SKM-1 (cell line): ENCODE data around the gene ARPC5L.
"Not testable (repeated sequence)": the region's sequence is repeated elsewhere in the genome, so short reads cannot be mapped to it uniquely, and the experiment has no call there.

Source experiments
- DNase-seq: peaks from one replicate; lab custom pipeline; 2025; ENCODE audit not compliant: unreplicated experiment; lab: John Stamatoyannopoulos, UW

ARPC5L gene

DNA sequence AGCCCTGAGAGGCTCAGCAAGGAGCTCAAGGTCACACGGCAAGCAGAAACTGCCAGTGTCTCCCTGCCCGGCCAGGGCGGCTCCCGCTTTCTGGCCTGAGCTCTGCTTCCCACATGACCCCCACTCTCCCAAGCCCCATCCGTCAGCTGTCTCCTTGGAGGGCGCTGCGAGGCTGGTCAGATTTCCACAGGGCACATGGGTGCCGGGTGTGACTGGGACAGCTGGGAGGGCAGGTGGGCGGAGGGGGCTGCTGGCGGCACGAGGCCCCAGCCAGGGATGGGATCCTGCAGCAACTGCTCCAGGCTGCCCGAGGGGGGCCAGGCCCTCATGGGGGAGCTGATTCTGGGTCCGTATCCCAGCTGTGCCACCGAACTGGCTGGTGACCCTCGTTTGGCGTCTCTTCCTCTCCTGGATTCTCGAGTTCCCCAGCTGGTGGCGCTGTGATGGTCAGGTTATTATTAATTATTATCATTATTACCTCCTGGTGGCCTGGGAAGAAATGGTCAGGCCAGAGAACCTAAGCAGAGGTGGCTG lies 21.6 kb upstream of the ARPC5L start:
- no peak for DNase-seq

DNA sequence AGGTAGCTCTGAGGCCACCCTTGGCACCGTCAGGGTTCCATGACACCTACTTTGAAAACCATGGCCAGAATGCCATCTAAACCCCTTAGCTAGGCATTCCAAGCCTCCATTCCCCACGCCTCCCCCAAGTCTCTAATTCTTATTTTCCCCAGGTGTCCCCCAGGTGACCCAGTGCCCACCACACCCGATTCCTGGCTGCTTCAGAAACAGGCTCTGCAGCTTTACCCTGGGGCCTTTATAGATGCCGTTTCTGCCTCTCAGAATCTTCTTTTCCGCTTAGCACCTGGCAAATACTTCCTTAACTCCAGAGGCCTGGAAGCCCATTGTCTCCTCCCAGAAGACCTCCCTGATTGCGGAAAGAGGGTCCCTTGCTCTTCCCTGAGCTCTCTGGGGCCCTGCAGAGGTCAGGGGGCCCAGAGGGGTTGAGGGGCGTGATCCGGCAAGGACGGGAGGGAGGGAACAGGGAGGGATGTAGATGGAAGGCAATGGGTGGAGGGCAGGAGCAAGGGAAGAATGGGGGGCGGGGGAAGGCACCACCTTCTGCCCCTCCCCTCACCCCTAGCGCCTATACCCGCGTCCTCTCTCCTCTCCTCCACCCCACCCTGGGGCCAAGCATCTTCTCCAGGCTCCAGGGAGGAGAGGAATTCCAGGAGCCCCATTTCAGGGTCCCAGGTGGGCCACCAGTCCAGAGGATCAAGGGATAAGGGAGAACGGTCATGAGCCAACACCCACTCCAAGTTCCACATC lies 20.7 kb upstream of the ARPC5L start:
- no peak for DNase-seq

DNA sequence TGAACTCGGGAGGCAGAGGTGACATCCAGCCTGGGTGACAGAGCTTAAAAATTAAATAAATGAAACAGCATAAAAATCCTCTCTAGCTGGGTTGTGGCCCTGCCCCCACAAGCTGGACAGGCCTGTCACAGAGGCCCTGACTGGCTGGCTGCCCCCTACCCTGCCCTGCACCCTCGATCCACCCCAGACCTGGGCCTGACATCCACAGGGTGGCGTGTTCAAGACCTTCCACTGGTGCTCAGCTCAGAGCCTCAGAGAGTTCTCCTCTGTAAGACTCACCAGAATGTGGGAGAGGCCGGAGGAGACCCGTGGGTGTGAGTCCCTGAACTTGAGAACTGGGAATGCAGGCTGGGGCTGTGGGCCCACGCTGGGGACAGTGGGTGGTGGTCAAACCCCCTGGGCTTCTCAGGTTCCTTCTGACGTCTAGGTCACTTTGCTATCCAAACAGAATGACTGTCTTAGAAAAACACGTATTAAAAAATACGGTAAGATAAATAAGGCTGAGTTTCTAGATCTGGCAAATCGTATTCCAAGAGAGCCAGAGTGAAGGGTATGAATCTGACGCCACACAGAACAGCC lies 18.4 kb upstream of the ARPC5L start:
- DNase-seq = no peak

DNA sequence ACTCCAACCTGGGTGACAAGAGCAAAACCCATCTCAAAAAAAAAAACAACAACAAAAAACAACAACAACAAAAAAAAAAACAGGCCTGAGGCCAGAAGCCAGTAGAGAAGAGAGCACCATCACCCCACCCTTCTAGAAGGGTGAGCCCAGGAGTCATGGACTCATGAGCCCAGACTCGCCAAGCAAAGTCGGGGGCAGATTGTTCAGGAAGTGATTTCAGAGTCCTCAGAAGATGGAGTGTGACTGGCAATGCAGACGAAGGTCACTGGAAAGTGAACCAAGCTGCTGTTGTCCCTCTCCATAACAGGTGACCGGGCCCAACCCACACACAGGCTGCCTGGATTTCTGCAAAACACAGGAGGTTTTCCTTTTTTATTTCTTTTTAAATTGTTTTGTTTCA lies 17.6 kb upstream of the ARPC5L start:
- DNase-seq = no peak

DNA sequence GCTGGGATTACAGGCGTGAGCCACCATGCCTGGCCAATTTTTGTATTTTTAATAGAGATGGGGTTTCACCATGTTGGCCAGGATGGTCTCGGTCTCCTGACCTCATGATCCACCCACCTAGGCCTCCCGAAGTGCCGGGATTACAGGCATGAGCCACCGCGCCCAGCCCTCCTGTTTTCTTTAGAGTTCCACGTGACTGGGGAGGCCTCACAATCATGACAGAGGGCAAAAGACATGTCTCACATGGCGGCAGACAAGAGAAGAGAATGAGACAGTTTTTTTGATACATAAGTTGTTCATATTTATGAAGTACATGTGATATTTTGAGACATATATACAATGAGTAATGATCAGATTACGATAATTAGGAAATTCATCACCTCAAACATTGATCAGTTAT lies 15.5 kb upstream of the ARPC5L start:
- DNase-seq = not testable (repeated sequence)

DNA sequence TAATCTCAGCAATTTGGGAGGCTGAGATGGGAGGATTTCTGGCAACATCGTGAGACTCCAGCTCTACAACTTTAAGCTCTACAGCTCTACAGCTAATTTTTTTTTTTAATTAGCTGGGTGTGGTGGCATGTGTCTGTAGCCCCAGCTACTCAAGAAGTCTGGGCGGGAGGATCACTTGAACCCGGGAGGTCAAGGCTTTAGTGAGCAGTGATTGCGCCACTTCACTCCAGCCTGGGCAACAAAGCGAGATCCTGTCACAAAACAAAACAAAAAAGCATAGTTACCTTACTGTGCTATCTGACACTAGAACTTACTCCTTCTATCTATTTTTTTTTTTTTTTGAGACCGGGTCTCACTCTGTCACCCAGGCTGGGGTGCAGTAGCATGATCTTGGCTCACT lies 15.0 kb upstream of the ARPC5L start:
- DNase-seq = no peak

DNA sequence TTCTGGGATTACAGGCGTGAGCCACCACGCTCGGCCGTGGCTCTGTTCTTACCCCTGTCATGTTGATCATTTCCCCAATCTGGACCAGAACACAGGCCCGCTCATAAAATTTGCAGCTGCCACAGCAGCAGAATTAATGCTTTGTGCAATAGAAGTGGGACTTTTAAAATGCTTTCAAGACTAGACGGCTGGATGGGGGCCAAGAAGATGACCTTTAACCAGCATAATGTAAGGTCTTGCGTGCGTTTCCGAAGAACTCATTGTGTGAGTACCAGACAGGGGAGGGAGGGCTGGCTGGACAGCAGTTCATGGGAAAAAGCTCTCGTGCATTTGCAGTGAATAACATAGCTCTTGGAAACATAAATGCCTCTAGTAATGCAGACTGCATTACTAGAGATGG lies 12.1 kb upstream of the ARPC5L start:
- DNase-seq = no peak

DNA sequence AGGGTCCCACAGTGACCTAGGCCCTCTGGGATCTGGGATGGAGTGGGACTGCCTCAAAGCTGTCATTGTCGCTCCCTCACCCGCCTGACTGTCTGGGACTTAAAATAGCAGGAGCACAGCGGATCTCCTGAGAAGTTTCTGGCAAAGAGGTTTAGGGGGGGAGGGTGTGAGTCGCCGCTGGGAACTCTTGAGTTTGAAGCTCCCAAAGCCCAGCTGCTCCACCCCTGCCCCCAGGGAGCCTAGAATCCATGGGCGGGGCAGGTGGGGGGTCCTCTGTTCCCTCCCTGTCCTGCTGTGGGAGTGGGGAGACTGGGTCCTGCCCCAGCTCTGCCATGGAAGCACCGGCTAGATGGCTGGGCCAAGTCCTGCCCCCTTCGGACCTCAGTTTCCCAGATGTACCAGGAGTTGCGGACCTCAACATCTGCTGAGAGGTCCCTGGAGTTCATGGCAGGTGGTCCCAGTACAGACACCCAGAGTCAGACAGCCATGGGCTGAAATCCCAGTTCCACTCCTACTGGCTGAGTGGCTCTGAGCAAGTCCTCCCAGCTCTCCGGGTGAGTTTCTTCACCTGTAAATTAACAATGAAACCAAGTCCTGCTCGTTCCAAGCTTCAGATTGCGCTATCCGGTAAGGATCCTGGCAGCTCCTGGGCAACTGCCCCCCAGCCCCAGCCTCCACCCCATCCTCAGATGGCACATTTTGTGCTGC lies 9.7 kb upstream of the ARPC5L start:
- DNase-seq = no peak

DNA sequence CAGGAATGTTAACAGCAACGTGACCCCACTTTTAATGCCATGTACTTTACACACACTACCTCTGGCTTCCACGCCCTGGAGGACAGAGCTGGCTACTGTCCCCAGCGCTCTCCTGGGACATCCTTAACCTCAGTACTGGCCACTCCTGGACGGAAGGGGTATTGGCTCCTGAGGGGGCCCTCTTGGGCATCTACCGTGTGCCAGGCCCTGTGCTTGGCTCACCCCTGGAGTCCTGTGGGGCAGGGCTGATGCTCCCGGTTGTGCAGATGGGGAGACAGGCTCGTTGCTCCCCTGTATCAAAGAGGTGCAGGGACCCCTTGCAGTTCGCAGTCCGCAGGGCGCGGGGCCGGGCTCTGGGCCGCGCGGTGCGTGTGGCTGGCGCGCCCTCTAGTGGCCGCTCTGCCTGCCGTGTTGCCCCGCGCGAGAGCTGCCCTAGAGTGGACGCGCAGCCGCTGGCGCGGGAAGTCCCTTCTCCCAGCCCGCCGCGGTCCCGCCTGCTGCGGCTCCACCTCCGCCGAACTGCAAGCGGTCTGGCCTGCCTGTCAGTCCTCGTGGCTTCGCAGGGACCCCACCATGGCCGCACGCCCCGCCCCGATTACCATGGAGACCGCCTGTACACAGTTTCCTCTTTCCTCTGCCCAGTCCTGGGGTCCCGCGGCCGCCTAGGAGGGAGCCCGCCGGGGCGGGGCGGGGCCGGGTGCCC lies 8.9 kb upstream of the ARPC5L start, which contains the start of gene WDR38:
TSS of gene WDR38 (plus strand) at position 632 of the 703 bp plus-strand sequence. CDS start 72 bp downstream, outside the sequence.
- peak; percentile 76 for DNase-seq

DNA sequence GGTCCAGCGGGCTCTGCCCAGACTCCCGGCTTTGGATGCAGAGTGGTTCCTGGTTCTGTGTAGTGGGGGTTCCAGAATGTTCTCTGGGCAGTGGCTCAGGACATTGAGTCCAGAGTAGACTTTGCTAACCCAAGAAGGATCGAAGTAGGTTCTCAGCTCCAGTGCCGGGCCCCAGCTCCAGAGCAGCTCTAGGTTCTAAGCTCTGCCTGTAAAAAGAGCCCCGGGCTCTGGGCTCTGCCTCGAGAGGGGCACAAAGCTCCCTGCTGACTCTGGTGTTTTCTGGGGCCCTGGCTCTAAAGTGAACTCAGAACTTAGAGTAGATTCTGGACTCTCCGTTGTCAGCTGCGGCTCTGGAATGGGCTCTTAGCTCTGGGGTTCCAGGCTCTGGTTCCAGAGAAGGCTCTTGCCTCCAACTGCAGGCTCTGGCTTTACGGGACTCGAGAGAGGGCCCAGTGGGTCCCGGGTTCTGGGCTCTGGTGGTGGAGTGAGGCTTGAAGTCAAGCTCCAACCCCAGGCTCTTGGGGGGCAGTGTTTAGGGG lies 8.3 kb upstream of the ARPC5L start:
- no peak for DNase-seq

DNA sequence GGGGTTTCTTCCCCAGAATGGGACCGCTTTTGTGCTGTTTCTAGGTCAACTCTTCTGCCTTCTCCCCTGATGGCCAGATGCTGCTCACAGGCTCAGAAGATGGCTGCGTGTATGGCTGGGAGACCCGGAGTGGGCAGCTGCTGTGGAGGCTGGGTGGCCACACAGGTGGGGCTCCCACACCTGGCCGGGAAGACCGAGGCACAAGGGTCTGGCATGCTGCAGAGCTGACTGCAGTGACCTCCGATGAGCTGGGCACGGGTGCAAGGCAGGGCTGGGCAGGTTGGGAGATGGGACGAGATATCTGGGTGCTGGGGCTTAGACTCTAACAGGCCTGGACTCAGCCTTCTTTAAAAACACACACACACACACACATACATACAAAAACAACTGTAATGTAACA lies 7.8 kb upstream of the ARPC5L start:
- DNase-seq = no peak

DNA sequence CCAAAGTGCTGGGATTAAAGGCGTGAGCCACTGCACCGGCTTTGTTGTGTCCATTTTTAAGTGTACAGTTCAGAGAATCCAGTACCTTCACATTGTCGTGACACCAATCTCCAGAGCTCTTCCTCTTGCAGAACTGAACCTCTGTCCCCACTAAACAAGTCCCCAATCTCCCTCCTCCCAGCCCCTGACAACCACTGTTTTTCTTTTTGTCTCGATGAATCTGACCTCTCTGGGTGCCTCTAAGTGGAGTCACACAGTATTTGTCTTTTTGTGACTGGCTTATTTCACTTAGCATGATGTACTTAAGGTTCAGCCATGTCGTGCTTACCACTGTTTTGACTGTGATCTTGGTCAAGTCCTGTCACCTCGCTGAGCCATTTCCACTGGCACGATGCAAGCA lies 7.1 kb upstream of the ARPC5L start:
- DNase-seq = no peak

DNA sequence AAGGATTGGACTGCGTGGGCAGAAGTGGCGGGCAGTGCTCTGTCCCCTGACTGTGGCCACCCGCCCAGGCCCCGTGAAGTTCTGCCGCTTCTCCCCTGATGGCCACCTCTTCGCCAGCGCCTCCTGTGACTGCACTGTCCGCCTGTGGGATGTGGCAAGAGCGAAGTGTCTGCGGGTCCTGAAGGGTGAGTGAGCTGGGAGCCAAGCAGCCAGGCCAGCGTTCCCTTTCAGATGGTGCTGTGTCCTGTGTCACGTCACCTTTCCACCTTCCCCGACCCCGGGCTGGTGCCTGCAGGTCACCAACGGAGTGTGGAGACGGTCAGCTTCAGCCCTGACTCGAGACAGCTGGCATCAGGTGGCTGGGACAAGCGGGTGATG lies 6.4 kb upstream of the ARPC5L start:
- DNase-seq = no peak

DNA sequence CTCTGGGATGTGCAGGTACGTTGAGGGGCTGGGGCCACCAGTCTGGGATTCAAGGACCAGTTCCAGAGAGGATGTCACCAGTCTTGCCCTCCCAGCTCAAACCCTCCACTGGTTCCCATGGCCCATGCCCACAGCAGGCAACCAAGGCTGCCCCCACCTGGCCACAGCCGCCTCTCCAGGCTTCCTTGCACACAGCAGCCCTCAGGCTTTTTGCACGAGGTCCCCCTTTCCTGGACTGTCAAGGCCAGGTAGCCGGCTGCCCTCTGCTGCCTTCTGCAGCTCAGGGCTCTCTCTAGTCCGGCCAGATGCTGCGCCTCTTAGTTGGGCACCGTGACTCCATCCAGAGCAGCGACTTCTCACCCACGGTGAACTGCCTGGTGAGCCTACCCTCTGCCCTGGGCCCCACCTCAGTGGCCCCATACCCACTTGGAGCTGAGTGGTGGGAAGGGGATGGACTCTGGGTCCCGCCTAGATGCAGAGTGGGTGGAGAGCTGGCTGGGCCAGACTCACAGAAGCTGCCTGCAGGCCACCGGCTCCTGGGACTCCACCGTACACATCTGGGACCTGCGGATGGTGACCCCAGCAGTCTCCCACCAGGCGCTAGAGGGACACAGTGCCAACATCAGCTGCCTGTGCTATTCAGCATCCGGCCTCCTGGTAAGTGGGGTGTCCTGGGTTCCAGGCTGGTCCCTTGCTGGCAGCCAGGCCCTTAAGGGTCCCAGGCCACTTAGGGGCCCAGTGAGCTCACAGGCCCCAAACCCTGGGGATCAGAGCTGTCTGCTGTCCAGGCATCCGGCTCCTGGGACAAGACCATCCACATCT lies 5.8 kb upstream of the ARPC5L start:
- DNase-seq = no peak

DNA sequence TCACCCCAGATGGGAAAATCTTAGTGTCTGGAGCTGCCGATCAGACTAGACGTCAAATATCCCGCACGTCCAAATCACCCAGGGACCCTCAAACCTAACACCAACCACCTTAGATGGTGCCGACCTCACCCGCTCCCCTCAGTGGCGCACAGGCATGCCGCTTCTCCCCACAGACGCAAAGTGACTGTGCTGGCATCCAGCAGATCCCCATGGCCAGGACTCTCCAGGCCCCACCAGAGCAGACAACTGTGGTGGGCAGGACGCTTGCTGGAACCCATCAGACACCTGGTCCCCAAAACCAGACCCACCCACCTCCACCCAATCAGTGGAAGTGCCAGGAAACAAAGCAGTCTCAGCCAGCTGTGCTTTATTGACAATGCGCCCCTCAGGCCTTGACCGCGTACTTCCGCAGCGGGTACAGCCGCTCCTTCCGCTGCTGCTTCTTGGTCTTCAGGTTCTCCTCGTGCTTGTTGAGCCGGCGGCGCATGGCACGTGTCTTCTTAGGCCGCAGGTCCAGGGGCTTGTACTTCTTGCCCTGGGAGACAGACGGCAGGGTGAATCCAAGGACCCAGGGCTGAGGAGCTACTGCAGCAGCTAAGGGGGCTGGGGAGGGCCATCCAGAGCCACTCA lies 4.3 kb upstream of the ARPC5L start:
- DNase-seq = no peak

DNA sequence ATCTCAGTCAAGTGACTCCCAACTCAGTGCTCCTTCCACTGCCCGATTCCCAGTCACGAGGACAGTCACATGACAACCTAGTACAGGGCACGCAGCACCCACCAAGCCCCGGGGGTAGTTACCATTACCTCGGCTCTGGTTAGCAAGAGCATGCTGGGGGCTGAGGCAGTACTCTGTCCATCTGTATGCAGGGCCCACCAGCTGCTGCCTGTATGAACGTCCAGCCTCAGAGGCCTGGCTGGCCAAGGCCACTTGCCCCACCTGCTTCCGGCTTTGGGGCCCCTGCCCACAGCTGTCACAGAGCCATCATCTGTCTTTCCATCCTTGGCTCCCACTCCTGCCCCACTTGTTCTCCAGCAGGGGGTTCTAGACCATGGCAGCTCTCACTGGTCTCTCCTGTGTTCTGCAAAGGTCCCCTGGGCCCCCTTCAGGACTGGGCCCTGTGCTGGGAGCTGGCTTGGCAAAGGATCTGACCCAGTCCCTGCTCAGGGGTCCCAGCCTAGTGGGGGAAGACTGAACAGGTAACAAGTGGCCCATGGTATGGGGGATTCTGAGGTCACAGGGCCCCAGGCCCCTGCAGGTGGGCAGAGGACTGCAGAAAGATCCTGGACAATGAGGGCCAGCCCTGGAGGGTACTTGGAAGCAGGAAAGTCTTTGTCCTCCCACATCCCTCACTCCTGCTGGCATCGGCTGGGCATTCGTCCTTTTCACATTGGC lies 3.4 kb upstream of the ARPC5L start:
- DNase-seq = no peak

DNA sequence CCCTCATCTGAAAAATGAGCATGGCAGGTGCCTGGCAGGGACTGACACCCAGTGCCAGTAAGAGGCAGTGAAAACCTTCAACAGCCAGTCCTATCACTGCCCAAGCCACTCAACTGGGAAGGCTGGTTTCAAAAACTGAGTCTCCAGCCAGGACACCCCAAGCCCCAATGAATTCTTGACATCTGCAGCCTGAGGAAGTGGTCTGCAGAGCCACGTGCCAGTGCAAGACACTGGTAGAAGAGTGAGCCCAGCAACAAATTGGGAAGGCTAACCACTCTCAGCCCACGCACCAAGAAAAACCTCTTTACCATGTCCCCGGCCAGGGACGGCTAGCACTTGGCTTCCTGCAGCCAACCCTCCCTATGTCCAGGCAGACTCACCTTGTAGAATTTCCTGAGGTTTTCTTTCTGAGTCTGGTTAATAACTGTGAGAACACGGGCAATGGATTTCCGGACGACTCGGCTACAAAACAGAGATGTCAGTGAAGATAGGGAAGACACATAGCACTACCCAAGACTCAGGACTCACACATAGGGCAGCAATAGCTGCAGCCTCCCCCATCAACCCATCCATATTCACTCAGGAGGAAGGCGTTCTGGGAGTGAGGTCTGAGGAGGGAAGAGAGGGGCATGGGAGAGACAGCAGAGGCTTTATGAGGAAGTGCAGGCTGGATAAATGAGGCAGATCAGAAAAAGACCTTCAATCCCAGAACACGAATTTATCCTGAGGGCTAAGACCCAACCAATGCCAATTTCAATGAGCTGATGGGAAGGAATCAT lies 1.9 kb upstream of the ARPC5L start:
- DNase-seq = no peak

DNA sequence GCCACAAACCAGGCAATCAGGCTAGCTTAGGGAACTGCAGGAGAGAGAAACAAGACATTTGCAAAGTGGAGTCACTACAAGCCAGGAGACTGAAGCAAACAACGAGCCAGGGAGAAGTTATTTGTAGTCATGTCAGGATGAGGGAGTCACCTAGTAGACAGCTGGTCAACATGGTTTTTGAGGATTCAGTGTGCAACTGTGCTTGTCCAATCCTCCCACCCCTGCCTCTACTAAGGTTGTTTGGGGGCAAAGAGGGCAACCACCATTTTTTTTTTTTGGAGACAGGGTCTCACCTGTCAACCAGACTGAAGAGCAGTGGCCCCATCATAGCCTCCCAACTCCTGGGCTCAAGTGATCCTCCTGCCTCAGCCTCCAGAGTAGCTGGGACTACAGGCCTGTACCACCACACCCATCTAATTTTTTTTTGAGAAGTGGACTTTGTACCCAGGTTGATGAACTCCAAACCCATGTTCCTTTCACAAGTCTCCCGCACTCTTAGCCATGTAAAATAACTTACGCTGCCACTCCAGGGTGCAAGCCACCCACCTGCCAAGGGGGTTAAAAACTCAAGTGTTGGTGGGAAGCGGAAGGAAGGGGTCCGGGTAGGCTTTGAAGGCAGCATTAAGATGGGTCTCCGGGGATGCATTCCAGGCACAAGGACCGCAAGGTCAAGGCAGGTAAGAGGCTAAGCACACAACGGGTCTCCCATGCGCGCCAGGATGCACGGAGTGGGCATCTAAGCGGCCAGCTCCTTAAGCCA lies 1.2 kb upstream of the ARPC5L start:
- DNase-seq = no peak
